DMS114 treated with DMSO at 0.1 percent for 48 hours (cell line): ENCODE results near the gene FAF1.

Experiments
- DNase-seq: peaks from one replicate; lab custom pipeline; 2025; ENCODE audit not compliant: unreplicated experiment; lab: John Stamatoyannopoulos, UW

Gene FAF1

DNA sequence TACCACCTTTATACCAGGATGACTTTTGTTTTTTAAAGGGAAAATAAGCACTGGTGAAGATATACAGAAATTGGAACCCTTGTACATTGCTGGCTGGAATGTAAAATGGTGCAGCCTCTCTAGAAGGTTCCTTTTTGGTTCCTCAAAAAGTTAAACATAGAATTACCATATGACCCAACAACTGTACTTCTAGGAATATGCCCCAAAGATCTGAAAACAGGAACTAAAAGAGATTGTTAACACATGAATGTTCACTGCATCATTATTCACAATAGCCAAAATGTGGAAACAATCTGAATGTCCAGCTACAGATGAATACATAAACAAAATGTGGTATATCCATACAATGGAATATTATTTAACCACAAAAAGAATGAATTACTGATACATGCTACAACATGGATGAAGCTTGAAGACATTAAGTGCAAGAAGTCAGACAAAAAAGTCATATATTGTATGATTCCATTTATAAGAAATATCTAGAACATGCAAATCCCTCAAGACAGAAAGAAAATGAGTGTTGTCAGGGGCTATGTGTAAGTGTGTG is 452.0 kb downstream of the FAF1 start:
- DNase-seq, result no peak

DNA sequence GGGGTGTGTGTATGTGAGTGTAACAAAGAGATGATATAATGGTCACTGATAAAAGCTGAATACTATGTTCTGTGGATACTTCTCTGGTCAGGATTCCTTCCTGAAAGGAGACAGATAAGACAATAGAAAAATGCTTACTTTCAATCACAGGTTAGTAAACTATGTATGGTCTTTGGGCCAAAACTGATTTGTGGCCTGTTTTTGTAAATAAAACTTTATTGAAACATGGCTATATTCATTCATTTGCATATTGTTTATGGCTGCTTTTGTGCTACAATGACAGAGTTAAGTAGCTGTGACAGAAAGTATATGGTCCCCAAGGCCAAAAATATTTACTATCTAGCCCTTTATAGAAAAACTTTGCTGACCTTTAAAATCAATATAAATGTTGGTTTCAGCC is 454.6 kb downstream of the FAF1 start:
- no peak for DNase-seq

DNA sequence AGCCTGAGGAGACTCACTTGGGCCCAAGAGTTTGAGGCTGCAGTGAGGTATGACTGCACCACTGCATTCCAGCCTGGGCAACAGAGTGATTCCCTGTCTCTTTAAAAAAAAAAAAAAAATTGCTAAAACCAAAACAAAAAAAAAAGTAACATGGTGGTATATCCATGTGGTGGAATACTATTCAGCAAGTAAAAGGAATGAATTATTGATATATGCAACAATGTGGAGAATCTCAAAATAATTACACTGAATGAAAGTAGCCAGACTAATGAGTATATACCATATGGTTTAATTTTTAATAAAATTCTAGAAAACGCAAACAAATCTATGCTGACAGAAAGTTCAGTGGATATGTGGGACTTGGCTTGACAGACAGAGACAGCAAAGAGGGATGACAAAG is 456.6 kb downstream of the FAF1 start:
- DNase-seq, result no peak

DNA sequence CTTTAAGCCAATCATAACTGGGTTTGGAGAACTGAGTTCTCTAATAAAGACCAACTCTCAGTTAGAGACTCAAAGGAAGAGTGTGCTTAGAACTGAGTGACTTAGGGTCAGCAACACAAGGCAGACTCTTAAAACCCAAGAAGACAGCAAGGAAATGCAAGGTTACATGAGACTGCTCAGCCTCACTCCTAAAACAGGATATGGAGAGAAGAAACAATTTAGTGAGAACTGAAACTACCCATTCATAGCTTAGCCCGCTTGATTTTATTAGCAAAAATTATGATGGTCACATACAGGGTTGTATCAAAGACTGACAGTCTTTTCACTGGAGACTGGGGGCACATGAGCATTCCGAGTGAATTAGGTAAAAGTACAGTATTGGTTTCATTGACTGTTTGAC is 457.9 kb downstream of the FAF1 start:
- no peak for DNase-seq

DNA sequence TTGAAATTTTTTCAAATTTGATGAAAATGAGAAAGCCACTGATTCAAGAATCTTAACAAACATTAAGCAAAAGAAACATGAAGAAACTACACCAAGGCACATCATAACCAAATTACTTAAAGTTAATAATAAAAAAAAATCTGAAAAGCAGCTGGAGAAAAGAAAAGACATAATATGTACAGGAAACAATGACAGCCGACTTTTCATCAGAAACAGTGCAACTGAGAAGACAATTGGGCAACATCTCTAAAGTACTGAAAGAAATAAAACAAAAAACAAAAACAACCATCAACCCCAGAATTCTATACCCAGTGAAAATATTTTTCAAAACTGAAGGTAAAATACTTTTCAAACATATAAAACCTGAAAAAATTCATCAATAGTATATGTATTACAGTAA is 463.1 kb downstream of the FAF1 start:
- no peak for DNase-seq

DNA sequence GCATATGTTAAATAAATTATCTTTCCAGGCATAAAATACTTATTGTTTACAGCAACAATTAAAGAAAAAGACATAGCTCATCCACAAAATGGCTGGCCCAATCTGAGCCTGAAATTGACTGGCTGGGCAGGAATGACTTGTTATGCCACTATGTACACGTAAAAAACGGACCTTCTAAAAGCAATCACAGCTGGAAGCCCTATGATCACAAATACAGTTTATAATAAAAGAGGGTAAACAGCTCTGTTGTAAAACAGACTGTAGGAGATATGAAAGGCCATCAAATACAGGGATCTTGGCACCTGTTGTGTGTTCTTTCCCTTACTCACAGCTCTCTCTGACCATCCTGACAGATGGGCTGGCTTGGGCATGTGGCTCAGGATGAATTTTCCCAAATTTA is 466.4 kb downstream of the FAF1 start:
- no peak for DNase-seq

DNA sequence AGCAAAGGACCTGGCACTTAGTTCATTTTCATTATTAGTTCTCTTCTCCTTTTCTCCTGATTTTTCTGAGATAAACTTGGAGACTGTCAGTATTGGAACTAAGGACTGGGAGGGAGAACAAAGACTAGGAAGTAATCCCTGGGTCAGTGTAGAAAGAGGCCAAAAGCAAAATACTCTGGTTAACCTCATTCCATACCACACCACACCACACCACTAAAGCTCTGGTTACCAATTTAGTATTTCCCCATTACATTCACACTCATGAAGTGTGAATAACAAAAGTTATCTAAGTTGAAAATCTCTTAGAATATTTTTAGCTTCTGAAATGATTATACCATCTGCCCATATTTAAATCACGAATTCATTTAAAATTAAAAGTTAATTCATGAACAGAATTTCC is 467.9 kb downstream of the FAF1 start:
- DNase-seq, result no peak

DNA sequence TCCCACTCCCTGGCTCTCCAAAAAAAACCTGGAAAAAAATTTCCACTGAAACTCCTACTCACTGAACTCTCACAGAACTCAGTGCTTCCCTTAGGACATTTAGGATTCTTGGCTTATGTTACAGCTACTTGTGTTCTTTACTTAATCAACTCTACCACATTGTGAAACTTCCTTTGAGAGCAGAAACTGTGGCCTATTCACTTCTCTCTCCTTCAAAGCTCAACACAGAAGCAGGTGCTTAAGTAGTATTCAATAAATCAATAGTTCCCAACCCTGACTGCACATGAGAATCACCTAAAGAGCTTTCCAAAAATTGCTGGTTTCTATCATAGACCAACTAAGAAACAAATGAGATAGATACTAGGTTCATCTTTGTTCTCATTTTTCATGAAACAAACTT is 468.9 kb downstream of the FAF1 start:
- no peak for DNase-seq

DNA sequence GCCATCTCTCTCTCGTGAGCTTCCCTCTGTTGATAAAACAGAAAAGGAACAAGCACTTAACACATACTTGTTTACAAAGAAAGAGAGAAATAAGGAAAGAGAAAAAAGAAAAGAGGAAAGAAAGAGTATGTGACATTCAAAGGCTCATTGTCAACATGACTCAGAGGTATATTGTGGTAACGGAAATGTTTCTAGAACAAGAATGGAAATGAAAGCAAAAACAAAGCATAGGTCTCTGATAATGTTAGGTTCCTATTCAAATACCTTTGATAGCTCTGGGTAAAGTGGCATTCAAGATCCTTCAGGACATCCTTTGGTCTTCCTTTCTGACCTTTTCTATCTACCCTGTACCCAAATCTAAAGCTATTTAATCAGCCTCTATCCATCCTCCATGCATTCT is 469.4 kb downstream of the FAF1 start:
- DNase-seq, result no peak

DNA sequence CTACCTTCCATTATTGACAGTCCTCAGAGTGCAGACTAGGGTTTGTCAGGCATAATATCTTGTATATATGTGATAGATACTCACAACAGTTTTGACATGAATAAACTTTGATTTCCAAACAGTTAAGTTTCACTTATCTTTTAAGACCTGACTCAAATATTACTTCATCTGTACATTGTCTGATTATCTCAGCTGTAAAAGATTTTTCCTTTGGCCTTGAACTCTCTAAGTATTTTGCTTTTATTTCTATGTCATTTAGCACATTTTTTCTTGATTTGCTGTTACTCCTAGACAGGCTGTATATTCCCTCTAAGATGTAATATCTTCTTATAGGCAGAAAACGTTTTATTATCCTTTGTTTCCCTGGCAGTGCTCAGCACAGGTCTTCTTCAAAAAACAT is 471.2 kb downstream of the FAF1 start:
- no peak for DNase-seq

DNA sequence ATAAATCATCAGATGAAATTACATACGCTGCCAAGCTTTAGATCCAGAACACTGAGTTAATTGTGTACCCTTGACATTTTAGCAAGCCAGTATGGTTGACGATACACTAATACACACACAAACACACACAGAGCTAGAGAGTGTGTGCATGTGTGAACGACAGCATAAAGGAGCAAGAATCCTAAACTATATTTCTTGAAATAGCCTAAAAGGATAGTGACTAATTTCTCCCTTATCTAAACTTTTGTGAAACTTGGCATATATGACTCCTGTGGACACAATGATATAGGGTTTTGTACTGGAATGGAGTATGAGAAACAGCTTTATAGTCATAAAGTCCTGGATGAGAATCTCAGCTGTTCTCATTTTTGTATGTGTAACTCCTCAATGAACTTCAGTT is 471.7 kb downstream of the FAF1 start:
- DNase-seq, result no peak

DNA sequence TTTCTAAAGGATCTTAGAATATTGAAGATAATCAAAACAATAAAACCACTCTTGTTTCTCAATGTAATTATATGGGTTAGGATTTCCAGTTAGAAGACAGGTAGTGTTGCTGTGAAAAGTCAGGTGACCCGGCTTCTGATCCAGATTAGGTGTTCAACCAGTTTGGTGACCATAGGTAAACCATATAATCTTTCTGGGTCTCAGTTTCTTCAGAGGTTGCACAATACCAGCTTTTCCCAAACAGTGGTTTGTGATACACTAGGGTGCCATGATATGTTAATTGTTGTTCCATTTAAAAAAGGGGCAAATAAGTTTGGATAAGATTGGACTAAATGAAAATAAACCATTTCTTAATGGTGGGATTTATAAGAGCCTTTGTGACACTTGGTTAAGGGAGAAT is 472.3 kb downstream of the FAF1 start:
- DNase-seq, result no peak

DNA sequence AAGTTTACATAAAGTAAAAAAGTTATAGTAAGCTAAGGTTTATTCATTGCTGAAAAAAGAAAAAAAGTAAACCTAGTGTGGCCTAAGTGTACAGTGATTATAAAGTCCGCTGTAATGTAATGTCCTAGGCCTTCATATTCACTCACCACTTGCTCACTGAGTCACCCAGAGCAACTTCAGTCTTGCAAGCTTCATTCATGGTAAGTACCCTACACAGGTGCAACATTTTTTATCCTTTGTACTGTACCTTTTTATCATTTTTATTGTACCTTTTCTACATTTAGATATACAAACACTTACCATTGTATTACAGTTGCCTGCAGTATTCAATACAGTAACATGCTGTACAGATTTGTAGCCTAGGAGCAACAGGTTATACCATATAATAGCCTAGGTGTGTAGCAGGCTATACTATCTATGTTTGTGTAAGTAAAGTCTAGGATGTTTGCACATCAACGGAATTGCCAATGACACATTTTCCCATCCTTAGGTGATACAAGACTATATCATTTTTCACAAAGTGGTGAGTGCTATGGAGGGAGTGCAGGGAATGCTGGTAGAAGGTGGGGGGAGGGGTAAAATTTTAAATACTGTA is 478.8 kb downstream of the FAF1 start:
- no peak for DNase-seq

DNA sequence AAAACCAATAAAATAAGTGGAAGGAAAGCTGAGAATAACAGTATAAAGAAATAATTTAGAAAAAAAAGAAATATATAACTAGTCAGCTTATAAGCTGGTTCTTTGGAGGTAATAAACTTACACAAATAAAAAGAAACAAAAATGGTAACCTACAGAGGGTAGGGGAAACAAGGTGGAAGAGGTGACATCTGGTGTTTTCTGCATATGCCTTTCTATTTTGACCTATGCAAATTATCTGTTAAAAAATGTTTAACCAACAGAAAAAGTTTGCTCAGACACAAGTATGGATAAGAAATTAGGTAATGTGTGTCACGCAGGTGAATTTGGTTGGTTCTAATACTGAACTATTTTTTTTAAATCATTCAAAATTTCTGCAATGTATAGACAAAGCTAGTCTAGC is 483.3 kb downstream of the FAF1 start:
- no peak for DNase-seq

DNA sequence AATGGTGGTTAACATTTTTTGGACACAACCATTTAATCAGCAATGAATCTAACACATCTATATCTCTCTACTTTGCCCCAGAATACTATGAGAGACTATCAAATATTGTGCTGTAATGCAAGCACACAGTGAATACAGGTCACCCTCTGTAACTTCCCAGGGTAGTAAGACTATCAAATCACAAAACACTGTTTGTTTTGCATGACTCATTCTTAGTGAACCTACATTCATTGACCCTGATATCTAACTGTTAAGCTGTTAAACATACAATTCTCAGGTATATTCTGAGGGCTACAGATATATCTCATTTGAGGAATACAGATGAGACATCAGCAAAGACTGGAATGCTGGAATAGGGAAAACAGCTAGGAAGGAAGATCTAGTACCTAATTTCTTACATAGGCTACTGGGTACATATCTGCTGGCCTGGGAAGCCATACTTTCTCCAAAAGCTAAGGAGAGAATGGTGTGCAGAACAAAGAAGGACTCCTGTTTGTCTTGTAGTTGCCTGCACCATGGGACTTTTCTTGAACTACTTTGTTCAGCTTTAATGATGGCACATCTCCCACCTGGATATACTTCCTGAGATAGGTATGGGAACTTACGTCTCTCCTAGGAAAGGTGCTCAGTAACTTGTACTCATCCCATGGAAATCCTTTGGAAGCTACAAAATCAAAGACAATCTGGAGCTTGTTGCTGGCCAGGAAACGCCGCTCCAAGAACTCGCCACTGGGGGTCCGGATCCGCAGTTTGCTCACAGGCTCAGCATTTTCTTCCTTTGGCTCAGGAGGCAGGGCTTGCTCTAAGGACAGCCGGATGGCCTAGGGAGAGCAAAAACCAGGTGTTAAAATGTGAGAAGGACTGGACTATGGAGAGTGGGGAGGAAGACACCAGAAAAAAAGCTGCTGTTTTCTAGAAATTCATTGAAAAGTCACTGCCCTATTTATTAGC is 484.9 kb downstream of the FAF1 start:
- no peak for DNase-seq

DNA sequence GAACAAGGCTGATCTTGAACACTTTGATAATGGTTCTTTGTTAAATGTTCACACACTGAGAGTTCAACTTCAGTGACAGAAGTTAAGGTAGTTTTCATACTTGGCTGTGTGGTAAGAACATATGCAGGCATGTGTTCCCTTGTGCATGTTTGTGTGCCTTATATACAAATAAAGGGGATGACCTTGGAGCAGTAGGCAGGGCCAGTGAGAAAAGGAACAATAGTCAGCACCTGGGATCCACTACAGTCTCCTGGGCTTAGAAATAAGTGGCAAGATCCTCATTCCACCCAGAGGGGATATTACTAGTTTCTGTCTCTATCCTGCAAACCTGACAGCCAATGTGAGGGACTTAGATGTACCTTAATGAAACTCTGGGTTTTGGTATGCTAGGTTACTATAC is 486.6 kb downstream of the FAF1 start:
- no peak for DNase-seq

DNA sequence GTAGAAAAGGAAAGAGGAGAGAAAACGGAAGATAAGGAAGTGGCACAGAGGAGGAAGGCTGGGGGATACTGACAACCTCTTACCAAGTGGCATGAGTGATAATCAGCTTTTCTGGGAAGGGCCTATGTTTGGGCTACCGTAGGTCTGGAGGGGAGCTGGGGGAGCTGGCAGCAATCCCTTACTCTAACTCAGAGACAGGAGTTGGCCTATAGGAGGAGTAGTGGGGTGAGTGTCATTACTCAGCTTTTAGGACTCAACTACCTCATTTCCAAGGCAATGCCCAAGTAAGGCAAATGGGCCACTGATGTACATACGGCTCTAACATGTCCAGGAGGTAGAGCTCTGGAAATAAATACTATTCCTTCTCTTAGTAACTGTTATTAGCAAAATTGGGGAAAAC is 488.1 kb downstream of the FAF1 start:
- DNase-seq, result no peak

DNA sequence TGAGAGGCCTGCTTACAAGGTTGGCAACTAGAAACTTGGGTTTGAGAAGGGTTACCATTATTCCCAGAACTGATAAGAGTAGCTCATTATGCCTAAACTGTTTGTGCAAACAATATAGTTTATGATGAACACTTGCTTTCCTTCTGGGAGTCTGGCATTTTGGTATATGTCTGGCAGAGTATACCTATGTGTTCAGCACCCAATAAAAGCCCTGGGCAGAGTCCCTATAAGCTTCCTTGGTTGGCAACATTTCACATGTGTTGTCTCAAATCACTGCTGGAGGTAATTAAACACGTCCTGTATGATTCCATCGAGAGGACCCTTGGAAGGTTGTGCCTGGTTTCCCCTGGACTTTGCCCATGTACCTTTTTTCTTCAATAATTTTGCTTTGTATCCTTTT is 497.1 kb downstream of the FAF1 start:
- no peak for DNase-seq

DNA sequence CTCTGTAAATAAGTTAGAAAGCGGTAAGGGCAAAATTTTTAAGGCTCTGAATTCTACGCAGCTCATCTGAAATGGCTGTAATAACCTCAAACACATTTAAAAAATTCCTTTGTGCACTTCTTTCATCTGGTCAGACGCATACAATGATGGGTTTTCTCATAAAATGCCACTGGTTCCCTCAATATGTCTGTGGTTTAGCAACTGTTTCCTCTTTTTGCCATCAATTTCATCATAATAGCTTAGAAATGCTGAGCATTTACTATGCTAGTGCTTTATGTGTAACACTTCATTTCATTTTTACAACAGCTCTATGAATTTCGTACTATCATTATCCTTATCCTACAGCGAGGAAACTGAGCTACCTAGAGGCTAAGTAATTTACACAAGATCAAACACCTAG is 501.6 kb downstream of the FAF1 start:
- no peak for DNase-seq

DNA sequence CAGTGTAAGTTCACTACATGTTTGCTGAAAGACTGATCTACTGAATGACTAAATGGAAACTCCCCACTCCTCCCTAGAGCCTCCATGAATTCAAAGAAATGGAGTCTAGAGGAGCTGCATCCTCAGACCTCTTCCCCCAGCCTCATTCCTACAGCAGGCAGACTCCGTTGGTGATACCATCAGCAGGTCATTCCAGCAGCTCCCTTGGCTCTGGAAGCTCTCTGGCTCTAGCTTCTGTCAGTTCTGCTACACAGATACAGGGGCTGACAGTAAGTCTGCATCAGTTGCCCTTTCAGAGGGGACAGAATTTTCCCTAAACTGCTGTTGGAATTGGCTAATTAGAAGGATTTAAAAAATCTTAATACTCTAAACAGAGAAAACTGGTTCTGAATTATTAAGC is 505.2 kb downstream of the FAF1 start:
- no peak for DNase-seq

DNA sequence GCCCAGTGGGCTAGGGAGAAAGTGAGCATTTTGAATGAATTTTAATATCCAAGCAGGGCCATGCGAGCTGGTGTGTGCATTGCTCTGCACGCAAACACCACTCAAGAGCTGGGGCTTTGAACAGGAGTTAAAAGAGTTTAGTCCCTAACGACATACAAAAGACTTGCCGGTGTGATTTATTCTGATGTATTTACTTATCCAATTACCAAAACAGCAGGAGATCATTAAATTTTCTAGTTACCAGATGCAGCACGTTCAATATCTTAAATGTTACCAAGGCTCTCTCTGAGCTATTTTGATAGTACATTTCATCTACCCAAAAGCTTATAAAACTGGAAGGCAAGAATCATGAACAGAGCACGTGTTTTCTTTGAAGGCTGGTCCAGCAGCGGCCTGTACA is 506.8 kb downstream of the FAF1 start:
- no peak for DNase-seq

DNA sequence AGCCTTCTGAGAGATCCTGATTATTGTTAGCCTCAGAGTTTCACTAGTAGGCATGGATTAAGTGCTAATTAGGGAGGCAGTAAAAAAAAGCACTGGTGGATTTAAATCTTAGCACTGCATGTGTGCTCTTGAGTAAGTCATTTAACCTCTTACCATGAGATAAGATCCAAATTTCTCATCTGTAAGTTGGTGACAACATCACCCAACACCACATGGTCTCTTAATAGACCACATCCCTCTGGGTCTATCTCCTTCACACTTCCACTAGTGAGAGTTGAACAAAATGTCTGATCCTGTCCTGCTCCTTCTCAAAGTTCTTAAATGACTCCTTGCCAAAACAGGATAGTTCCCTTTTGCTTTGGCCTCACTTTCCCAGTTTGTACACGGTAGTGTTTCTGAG is 507.4 kb downstream of the FAF1 start:
- DNase-seq, result no peak
